CD14-positive monocyte (primary cell): ENCODE measurements around the gene PDCD4. TPM values are rescaled to one million over a fixed set of nuclear protein-coding genes. Genes with fewer than 3 reads are reported as not detected.
"Not testable (repeated sequence)": the region's sequence is repeated elsewhere in the genome, so short reads cannot be mapped to it uniquely, and the experiment has no call there.

Experiments
- DNase-seq, 3 donors: peaks; one replicate each; pipeline ENCODE4 v3.0.0-alpha.2; 2011 to 2022
- H2AFZ ChIP-seq: 2 replicates; pipeline ENCODE4 v1.6.0; 2012; ENCODE audit warnings: mild to moderate bottlenecking, low read depth, low read length, inconsistent platforms; ENCODE audit not compliant: insufficient read depth, poor library complexity, severe bottlenecking
- H3K27ac ChIP-seq, 2 donors: 1 replicate in 1 of 2; 2 replicates in 1 of 2; pipeline ENCODE4 v1.5.1; 2012 to 2013; ENCODE audit warnings: low read length in 2 of 2, control low read depth in 1 of 2, inconsistent platforms in 1 of 2, low read depth in 1 of 2, mild to moderate bottlenecking in 1 of 2
- H3K27me3 ChIP-seq, 2 donors: one replicate each; pipeline versions ENCODE4 v1.6.0 to v1.6.1; 2011 to 2013; ENCODE audit warnings: low read length in 2 of 2; ENCODE audit not compliant: control insufficient read depth in 2 of 2, insufficient read depth in 2 of 2
- H3K36me3 ChIP-seq, 2 donors: replicated peaks in 1 of 2; 1 replicate in 1 of 2; 2 replicates in 1 of 2; pipeline versions ENCODE4 v1.5.1 to v1.6.1; 2012 to 2013; ENCODE audit warnings: low read length in 2 of 2, control low read depth in 1 of 2, inconsistent platforms in 1 of 2, mild to moderate bottlenecking in 1 of 2; ENCODE audit not compliant: insufficient read depth in 2 of 2, control insufficient read depth in 1 of 2
- H3K4me1 ChIP-seq, 2 donors: 1 replicate in 1 of 2; 2 replicates in 1 of 2; pipeline versions ENCODE4 v1.5.1 to v1.6.1; 2012 to 2013; ENCODE audit warnings: low read length in 2 of 2, control low read depth in 1 of 2, inconsistent platforms in 1 of 2, mild to moderate bottlenecking in 1 of 2, moderate library complexity in 1 of 2; ENCODE audit not compliant: insufficient read depth in 2 of 2, control insufficient read depth in 1 of 2
- H3K4me2 ChIP-seq: replicated peaks from 2 replicates; pipeline ENCODE3; 2012; ENCODE audit warnings: low read length, moderate library complexity, mild to moderate bottlenecking; ENCODE audit not compliant: poor library complexity, severe bottlenecking; ENCODE audit errors: extremely low read depth
- H3K4me3 ChIP-seq, 3 experiments: fragments of 200-600 bp in 1 of 3; sonication (generic) in 1 of 3; replicated peaks in 1 of 3; 1 replicate in 2 of 3; 2 replicates in 1 of 3; pipeline ENCODE4 v1.5.1; 2011 to 2013; ENCODE audit warnings: low read length in 3 of 3, mild to moderate bottlenecking in 3 of 3, control low read depth in 2 of 3, low read depth in 2 of 3, inconsistent platforms in 1 of 3, moderate library complexity in 1 of 3
- H3K79me2 ChIP-seq: 2 replicates; pipeline ENCODE4 v1.6.0; 2012; ENCODE audit warnings: mild to moderate bottlenecking, control low read depth, inconsistent platforms, low read length, moderate library complexity; ENCODE audit not compliant: insufficient read depth
- H3K9ac ChIP-seq: 2 replicates; pipeline ENCODE4 v1.6.0; 2017; ENCODE audit warnings: low read length, mild to moderate bottlenecking; ENCODE audit not compliant: insufficient read depth, poor library complexity, severe bottlenecking
- H3K9me3 ChIP-seq, 2 donors: replicated peaks in 1 of 2; 1 replicate in 1 of 2; 2 replicates in 1 of 2; pipeline versions ENCODE4 v1.5.1 to v1.6.1; 2012 to 2013; ENCODE audit warnings: low read length in 2 of 2, control low read depth in 1 of 2; ENCODE audit not compliant: control insufficient read depth in 1 of 2, insufficient read depth in 1 of 2
- H4K20me1 ChIP-seq: 2 replicates; pipeline ENCODE4 v1.6.0; 2012; ENCODE audit warnings: mild to moderate bottlenecking, low read length, control low read depth, moderate library complexity; ENCODE audit not compliant: insufficient read depth
- H3K27ac Mint-ChIP-seq, 7 donors: one replicate each; pipeline ENCODE4 v1.8.0; 2020; ENCODE audit warnings: mild to moderate bottlenecking in 7 of 7, mixed read lengths in 7 of 7, moderate library complexity in 6 of 7, inconsistent platforms in 2 of 7
- H3K27me3 Mint-ChIP-seq, 3 donors: one replicate each; pipeline ENCODE4 v1.8.0; 2021 to 2022; ENCODE audit warnings: low read depth in 3 of 3, mild to moderate bottlenecking in 3 of 3, mixed read lengths in 3 of 3, moderate library complexity in 3 of 3, inconsistent platforms in 1 of 3
- H3K36me3 Mint-ChIP-seq, 2 donors: one replicate each; pipeline ENCODE4 v1.8.0; 2020; ENCODE audit warnings: mixed read lengths in 2 of 2, inconsistent platforms in 1 of 2, mild to moderate bottlenecking in 1 of 2
- H3K4me1 Mint-ChIP-seq: one replicate; pipeline ENCODE4 v1.8.0; 2020; ENCODE audit warnings: mild to moderate bottlenecking, mixed read lengths
- H3K4me3 Mint-ChIP-seq, 2 donors: one replicate each; pipeline ENCODE4 v1.8.0; 2020; ENCODE audit warnings: mild to moderate bottlenecking in 2 of 2, mixed read lengths in 2 of 2, moderate library complexity in 1 of 2
- H3K9me3 Mint-ChIP-seq, 7 donors: one replicate each; pipeline ENCODE4 v1.8.0; 2020 to 2022; ENCODE audit warnings: mixed read lengths in 7 of 7, mild to moderate bottlenecking in 6 of 7, moderate library complexity in 6 of 7, inconsistent platforms in 2 of 7
- CTCF ChIP-seq: fragments of 200-600 bp; IDR thresholded peaks from one replicate; pipeline ENCODE4 v1.8.0; 2022; ENCODE audit warnings: antibody characterized with exemption, mild to moderate bottlenecking
- WGBS: methylation state at CpG from one replicate; pipeline ENCODE4 v1.1.5; 2013; ENCODE audit warnings: missing lambda C conversion rate; ENCODE audit not compliant: insufficient coverage; 5-methylcytosine and 5-hydroxymethylcytosine counted together
- intact Hi-C, 2 donors: fragments of 100-400 bp; cut with micrococcal nuclease; formaldehyde crosslinking; loops; one replicate each; pipeline versions ENCODE4 v1.15.0 to v1.15.1; 2023
- polyA plus RNA-seq, 3 donors: library from polyadenylated mRNA; depleted of rRNA in 1 of 3; unstranded in 2 of 3; stranded (reverse) in 1 of 3; fragments of 300-500 nt in 2 of 3; fragments of >200 nt in 1 of 3; fragmentation: Illumina TruSeq in 2 of 3; gene quantifications; 1 replicate in 2 of 3; 2 replicates in 1 of 3; pipeline ENCODE4 v1.2.3, GENCODE V29; 2012 to 2021

Gene PDCD4
- polyA plus RNA-seq, 3 donors = 39.8 to 53.4 (median 48.6) TPM

- peaks cover 23 to 26% of the 10 kb centered on the region in 2 donors for H3K36me3 Mint-ChIP-seq
- WGBS = 98% methylated on average over 5 of the region's 6 CpGs
- Histone ChIP-seq H4K20me1 (peaks cover 17% of the 10 kb centered on the region), H3K36me3 (peaks cover 2 to 24% of the 10 kb centered on the region in 2 donors), H3K9me3 (no peaks in the 10 kb centered on the region), H3K27me3 (no peaks in the 10 kb centered on the region), H3K4me1 (peaks cover 7 to 9% of the 10 kb centered on the region in 2 donors), H3K27ac (no peak overlapping the region), H2AFZ (no peak overlapping the region), H3K79me2 (peaks cover 26% of the 10 kb centered on the region), H3K9ac (no peak overlapping the region), H3K4me2 (no peak overlapping the region), H3K4me3 (no peak overlapping the region)
- no peak for TF ChIP-seq CTCF
- H3K27me3 Mint-ChIP-seq = no peaks in the 10 kb centered on the region
- intact Hi-C loops = loop anchor here in 1 of 2 donors (5.0 kb wide), 2 partner anchors 43 to 613 kb away; partner anchors contain the start of genes PDCD4 and SMNDC1
- DNase-seq = no peak
- H3K9me3 Mint-ChIP-seq = no peaks in the 10 kb centered on the region
- no peak overlapping the region for H3K4me3 Mint-ChIP-seq
- no peak overlapping the region for H3K27ac Mint-ChIP-seq
- H3K4me1 Mint-ChIP-seq = peaks cover 11% of the 10 kb centered on the region
Measured at GRCh38 chr10:110915035-110915434, 43.3 kb downstream of the PDCD4 start.

GRCh38 chr10:110915600-110915999, 43.9 kb downstream of the PDCD4 start:
- H3K27ac Mint-ChIP-seq = peak overlapping the region in 1 of 7 donors; percentile 41
- not testable (repeated sequence) for H3K4me2 ChIP-seq, H2AFZ ChIP-seq, DNase-seq, H3K9ac ChIP-seq, H3K27me3 ChIP-seq, H3K4me3 Mint-ChIP-seq, H3K9me3 ChIP-seq, H3K27ac ChIP-seq, H3K27me3 Mint-ChIP-seq, H3K9me3 Mint-ChIP-seq, H3K4me3 ChIP-seq
- 100% methylated on average over 2 of the region's 4 CpGs for WGBS
- Histone ChIP-seq H3K4me1 (peaks cover 7 to 11% of the 10 kb centered on the region in 2 donors), H4K20me1 (peaks cover 15% of the 10 kb centered on the region), H3K79me2 (peaks cover 32% of the 10 kb centered on the region), H3K36me3 (peaks cover 2 to 22% of the 10 kb centered on the region in 2 donors)
- intact Hi-C loops = loop anchor here in 1 of 2 donors (5.0 kb wide), 2 partner anchors 43 to 613 kb away; partner anchors contain the start of genes PDCD4 and SMNDC1
- H3K4me1 Mint-ChIP-seq = peaks cover 15% of the 10 kb centered on the region
- H3K36me3 Mint-ChIP-seq = peaks cover 19 to 21% of the 10 kb centered on the region in 2 donors
